Measurements from ENCODE around the gene CCNG2.
"Not testable (repeated sequence)": the region's sequence is repeated elsewhere in the genome, so short reads cannot be mapped to it uniquely, and the experiment has no call there.

Gene CCNG2, protein sequence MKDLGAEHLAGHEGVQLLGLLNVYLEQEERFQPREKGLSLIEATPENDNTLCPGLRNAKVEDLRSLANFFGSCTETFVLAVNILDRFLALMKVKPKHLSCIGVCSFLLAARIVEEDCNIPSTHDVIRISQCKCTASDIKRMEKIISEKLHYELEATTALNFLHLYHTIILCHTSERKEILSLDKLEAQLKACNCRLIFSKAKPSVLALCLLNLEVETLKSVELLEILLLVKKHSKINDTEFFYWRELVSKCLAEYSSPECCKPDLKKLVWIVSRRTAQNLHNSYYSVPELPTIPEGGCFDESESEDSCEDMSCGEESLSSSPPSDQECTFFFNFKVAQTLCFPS

GRCh38 chr4:77156912-77157858 lies at the start of gene CCNG2:
CCNG2 (plus strand) TSS chr4:77157207; CDS start chr4:77158533, 1,326 bp downstream.
- peak; percentile 67 to 89 for DNase-seq

GRCh38 chr4:77110730-77111129 lies 46.3 kb upstream of the CCNG2 start:
- DNase-seq = no peak

- DNase-seq = no peak
Measured at GRCh38 chr4:77113069-77113468, 43.9 kb upstream of the CCNG2 start.

DNA sequence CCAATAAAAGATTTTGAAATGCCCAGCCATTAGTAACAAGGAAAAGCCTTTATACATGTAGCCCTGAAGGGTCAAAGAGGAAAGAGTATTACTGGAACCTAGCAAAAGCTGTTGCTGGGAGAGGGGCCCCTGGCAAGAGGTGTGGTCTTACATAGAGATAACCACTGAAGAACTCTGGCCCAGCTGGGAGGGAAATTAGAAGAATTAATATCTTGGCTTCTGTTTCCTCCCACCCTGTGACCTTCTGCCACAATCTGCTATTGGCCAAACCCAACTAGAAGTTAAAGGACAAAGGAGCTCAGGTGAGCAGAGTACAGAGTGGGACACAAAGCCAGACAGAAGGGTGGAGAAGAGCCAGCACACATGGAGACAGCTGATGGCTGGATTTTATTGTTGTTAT lies 39.3 kb upstream of the CCNG2 start:
- DNase-seq = no peak

DNA sequence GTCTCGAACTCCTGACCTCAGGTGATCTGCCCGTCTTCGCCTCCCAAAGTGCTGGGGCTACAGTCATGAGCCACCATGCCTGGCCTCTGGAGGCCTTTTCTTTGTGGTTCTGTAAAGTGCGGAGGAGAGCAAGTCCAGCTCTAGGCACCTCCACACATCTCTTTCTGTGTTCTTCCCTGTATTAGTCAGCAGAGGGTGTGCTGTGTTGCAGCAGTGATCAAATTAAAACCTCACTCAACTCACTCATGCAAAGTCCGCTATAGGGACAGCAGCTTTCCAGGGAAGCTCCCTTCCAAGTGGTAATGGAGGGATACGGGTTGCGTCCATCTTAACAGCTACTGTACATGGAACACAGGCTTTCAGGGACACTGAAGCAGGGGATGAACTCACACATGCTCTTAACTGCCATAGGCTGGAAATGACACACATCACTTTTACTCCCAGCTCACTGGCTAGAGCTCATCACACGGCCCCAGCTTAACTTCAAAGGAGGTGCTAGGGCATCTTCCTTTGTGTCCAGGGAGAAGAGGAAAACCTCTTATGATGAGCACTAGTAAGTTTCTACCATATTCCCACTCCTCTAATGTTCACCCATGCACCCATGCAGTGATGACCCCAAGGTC lies 36.0 kb upstream of the CCNG2 start:
- DNase-seq = no peak

DNA sequence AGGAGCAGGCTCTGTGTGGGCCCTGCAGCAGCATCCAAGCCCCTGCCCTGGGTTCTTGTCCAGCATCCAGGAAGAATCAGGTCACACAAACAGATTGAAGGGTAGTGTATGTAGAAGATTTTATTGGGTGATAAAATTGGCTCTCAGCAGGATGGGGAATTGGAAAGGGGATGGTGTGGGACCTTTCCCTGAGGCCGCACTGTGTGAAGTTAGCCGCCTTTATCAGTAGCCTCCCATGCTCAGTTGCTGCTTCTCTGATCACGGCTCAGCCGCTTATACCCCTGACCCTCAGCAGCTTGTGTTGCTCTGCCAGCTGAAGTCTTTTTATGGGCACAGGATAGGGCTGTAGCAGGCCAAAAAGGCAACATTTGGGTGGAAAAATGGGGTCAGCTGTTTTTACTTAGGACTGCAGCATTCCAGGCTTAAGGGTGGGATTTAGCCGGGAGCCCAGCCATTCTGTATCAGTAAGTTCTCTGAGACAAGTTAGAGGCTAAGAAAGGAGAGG lies 35.2 kb upstream of the CCNG2 start:
- no peak for DNase-seq

DNA sequence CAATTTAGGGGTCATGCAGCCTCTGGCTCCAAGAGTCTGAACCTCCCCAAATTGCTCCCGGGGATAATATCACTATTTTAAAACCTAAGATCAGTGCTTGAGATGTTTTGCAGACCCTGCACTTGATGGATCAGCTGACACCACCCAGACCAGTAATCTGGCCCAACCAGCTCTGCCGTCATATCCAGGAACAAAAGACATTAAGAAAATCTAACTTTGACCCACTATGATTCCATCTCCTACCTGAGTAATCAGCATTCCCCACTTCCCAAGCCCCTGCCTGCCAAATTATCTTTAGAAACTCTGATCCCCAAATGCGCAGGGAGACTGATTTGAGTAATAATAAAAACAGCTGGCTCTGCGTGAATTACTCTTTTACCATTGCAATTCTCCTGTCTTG lies 34.4 kb upstream of the CCNG2 start:
- no peak for DNase-seq

GRCh38 chr4:77123411-77123810 lies 33.6 kb upstream of the CCNG2 start:
- no peak for DNase-seq

- DNase-seq = no peak
Measured at GRCh38 chr4:77124576-77124975, 32.4 kb upstream of the CCNG2 start.

DNA sequence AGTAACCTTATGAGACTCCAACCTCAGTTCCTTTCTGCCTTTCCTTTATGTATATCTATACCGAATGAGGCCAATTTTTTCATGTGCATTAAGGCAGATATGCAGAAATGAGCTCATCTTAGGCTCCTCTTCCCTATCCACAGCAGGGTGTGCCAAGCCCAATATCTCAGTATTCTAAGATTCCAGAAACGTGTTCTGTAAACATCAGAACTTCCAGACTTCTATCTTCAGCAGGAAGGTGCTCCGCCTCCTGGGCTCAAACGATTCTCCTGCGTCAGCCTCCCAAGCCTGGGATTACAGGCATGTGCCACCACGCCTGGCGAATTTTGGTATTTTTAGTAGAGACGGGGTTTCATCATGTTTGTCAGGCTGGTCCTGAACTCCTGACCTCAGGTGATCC lies 31.0 kb upstream of the CCNG2 start:
- no peak for DNase-seq

- no peak for DNase-seq
Measured at GRCh38 chr4:77126809-77127208, 30.2 kb upstream of the CCNG2 start.

DNA sequence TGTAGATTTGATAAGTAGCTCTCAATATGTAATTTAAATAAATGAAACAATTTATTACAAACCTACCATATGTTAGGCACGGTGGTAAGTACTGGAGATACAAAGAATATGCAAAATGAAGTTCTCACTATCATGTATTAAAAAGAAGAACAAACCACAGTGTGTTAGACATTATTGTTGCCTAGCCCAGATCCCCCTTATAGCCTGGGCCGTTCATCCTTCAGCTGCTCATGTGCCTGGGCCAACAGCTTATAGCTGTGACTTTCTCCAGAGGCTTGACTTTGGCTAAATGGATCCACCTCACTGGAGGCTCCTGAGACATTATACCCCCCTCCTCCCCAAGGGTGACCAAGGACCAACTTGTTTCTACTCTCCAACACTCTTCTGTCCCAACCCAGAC lies 29.8 kb upstream of the CCNG2 start:
- DNase-seq = no peak

DNA sequence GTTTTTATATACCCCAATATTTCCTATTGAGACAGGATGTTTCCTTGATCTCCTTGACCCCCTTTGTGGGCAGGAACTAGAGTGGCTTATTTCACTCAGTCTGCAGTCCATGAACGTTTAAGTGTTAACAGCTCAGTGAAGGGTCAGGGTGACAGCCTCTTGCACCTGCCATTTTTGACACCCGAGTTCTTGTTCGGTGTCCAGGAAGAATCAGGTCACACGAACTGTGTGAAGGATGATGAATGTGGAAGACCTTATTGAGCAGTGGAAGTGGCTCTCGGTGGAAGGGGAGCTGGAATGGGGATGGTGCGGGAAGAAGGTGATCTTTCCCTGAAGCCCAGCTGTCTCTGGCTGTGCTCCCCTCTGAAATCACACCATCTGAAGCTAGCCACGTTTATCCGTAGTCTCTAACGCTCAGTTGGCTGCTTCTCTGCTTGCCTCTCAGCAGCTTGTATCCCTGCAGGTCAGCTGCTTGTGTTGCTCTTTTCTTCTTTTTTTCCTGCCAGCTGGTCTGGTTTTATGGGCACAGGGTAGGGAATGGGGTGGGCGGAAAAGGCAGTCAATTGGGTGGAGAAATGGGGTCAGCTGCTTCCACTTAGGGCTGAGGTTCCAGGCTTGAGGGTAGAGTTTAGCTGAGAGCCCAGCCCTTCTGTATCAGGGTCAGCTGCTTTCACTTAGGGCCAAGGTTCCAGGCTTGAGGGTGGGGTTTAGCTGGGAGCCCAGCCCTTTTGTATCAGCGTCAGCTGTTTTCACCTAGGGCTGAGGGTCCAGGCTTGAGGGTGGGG lies 29.0 kb upstream of the CCNG2 start:
- DNase-seq = no peak

DNA sequence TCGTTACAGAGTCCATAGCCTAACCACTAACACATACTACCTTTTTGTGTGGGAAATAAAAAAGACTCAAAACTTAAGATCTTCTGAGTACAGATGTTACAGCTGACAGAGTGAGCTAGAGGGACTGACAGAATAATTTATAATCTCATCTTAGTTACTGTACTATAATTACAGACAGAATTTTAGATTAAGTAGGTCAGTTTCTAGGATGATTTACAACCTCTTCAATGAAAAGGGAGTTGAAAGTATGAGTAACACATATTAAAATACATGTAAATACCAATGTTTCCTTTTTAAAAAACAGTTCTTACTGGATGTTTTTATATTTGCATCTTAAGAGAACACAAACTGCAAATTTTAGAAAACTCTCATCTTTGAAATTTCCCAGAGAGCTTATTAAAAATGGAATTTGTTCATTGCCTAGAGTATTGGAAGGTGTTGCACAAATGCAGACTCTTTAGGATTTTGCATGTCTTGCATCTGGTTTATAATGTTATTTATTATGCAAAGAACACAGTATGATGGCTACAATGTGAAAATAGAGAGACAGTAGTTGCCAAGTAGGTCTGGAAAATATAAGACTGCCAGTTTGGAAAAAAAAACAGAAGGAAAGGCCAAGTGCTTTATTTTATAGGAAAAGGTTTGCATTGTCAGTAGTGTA lies 24.2 kb upstream of the CCNG2 start:
- no peak for DNase-seq

- DNase-seq = not testable (repeated sequence)
Measured at GRCh38 chr4:77137448-77137847, 19.6 kb upstream of the CCNG2 start.

- no peak for DNase-seq
Measured at GRCh38 chr4:77141964-77142645, 14.9 kb upstream of the CCNG2 start.

- no peak for DNase-seq
Measured at GRCh38 chr4:77142646-77143028, 14.4 kb upstream of the CCNG2 start.

DNA sequence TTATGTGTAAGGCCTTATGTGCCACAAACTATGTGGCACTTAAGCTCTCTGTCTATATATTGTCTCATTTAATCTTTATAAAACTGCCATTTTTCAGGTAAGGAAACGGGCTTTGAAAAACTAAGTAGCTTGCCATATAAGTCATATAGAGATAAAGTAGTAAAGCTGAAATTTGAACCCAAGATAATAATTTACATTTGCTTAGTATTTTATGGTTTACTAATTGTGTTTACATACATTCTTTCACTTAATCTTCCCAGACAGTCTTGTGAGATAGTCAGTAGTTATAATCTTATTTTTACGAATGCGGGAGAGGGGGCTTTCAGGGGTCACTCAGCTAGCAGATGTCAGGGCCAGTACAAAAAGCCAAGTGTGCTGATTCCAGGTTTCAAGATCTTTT lies 13.9 kb upstream of the CCNG2 start:
- DNase-seq = no peak

GRCh38 chr4:77145842-77146185 lies 11.2 kb upstream of the CCNG2 start:
- DNase-seq = no peak

DNA sequence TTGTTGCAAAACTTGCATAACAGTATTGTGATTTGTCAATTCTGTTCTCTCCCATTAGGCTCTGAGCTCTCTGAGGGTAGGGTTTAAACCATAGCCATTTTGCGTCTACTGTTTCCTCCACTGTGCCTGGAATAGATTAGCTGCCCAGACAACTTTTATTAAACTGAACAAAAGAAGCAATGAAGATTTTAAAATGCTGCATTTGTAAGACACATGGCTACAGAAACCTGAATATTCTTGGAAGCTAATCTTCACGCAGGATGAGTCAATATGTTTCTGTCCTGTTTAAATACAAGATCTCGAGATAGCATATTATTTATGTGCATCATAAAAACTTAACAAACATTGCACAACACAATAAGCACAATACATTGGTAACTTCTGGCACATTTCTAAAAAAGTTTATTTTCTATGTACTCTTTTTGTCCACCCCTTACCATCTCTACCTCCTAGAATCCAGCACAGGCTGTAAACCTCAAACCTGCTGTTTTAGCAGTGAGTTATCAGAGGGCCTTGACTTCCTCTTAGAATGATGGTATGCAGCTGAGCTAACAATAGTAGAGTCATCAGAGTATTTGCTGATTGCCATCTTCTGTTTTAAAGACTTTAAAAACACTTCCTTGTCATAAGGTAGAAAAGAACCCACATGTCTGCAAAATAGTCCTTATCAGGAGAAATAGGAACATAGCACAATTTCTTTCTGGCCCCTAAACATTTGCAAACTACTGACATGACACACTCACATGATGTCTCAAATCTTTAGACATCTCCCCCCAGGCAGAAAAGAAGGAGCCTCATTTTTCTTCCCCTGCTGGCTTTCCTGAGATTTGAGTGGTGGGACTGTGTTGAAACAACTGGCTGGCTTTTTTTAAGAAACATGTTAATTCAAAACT lies 10.6 kb upstream of the CCNG2 start:
- DNase-seq = no peak

Measured in SW 1271 (cell line).